H1 (cell line): ENCODE results near the gene PNPLA3. TPM values are rescaled to one million over a fixed set of nuclear protein-coding genes. Genes with fewer than 3 reads are reported as not detected.

Source experiments
- CTCF ChIA-PET: fragments of 300-600 bp; sonication (Branson Sonifier 250); formaldehyde crosslinking; loops from one replicate; lab custom pipeline; 2021; ENCODE audit not compliant: partially characterized antibody; lab: Charles Lee
- POLR2A ChIA-PET: fragments of 300-600 bp; sonication (Branson Sonifier 250); formaldehyde crosslinking; loops from one replicate; lab custom pipeline; 2021; ENCODE audit warnings: inconsistent platforms; ENCODE audit not compliant: partially characterized antibody; lab: Charles Lee
- DNase-seq, 2 experiments: peaks; one replicate each; pipeline versions ENCODE4 v3.0.0 to v3.0.0-alpha.2; 2010 to 2022; ENCODE audit warnings: low spot score in 2 of 2, low read depth in 1 of 2, mixed read lengths in 1 of 2
- FAIRE-seq: peaks from 2 replicates; lab custom pipeline; 2011; peaks lifted over from hg19 to GRCh38; lab: Jason Lieb, UNC
- H2AFZ ChIP-seq: 2 replicates; pipeline ENCODE4 v1.8.1; 2012; ENCODE audit warnings: low read length, inconsistent platforms
- H2AK5ac ChIP-seq: 2 replicates; pipeline ENCODE4 v1.6.1; 2013; ENCODE audit warnings: low read depth, low read length
- H2BK120ac ChIP-seq: replicated peaks from 2 replicates; pipeline ENCODE3; 2013; ENCODE audit warnings: low read depth, low read length, inconsistent platforms
- H2BK12ac ChIP-seq: 2 replicates; pipeline ENCODE4 v1.6.1; 2013; ENCODE audit warnings: low read depth, low read length
- H2BK15ac ChIP-seq: 2 replicates; pipeline ENCODE4 v1.6.1; 2013; ENCODE audit warnings: low read length
- H2BK20ac ChIP-seq: 2 replicates; pipeline ENCODE4 v1.6.1; 2013; ENCODE audit warnings: low read length
- H2BK5ac ChIP-seq: 2 replicates; pipeline ENCODE4 v1.6.1; 2013; ENCODE audit warnings: low read depth, low read length
- H3K14ac ChIP-seq: 2 replicates; pipeline ENCODE4 v1.6.1; 2013; ENCODE audit warnings: inconsistent platforms; ENCODE audit not compliant: insufficient read length
- H3K18ac ChIP-seq: 2 replicates; pipeline ENCODE4 v1.6.1; 2013; ENCODE audit warnings: low read length; ENCODE audit errors: extremely low read depth
- H3K23ac ChIP-seq: 2 replicates; pipeline ENCODE4 v1.6.1; 2013; ENCODE audit warnings: inconsistent platforms; ENCODE audit not compliant: insufficient read length
- H3K23me2 ChIP-seq: 2 replicates; pipeline ENCODE4 v1.6.1; 2013; ENCODE audit warnings: low read depth, low read length
- H3K27ac ChIP-seq: 2 replicates; pipeline ENCODE4 v1.6.1; 2011; ENCODE audit warnings: low read depth, low read length, inconsistent platforms
- H3K27me3 ChIP-seq, 4 experiments: replicated peaks in 1 of 4; 1 replicate in 1 of 4; 2 replicates in 3 of 4; pipeline versions ENCODE4 v1.6.1 to v1.8.1; 2011 to 2013; ENCODE audit warnings: low read length in 3 of 4, mild to moderate bottlenecking in 3 of 4, inconsistent platforms in 2 of 4, mixed read lengths in 2 of 4, moderate library complexity in 1 of 4; ENCODE audit not compliant: control insufficient read depth in 3 of 4, insufficient read depth in 3 of 4; ENCODE audit errors: extremely low read depth in 1 of 4
- H3K36me3 ChIP-seq, 4 experiments: 2 replicates each; pipeline versions ENCODE4 v1.6.1 to v1.8.1; 2011 to 2013; ENCODE audit warnings: mild to moderate bottlenecking in 4 of 4, low read length in 3 of 4, moderate library complexity in 2 of 4, control low read depth in 1 of 4, inconsistent platforms in 1 of 4; ENCODE audit not compliant: insufficient read depth in 4 of 4, control insufficient read depth in 2 of 4
- H3K4ac ChIP-seq: replicated peaks from 2 replicates; pipeline ENCODE3; 2013; ENCODE audit warnings: low read length, low read depth, mixed read lengths, inconsistent platforms; ENCODE audit not compliant: insufficient read length
- H3K4me1 ChIP-seq, 4 experiments: replicated peaks in 1 of 4; 1 replicate in 1 of 4; 2 replicates in 3 of 4; pipeline versions ENCODE4 v1.6.1 to v1.8.1; 2011 to 2013; ENCODE audit warnings: low read length in 3 of 4, inconsistent platforms in 2 of 4, mixed read lengths in 1 of 4; ENCODE audit not compliant: insufficient read depth in 4 of 4, control insufficient read depth in 3 of 4
- H3K4me2 ChIP-seq, 2 experiments: 2 replicates each; pipeline versions ENCODE4 v1.6.1 to v1.8.1; 2011 to 2013; ENCODE audit warnings: low read depth in 2 of 2, low read length in 2 of 2, control low read depth in 1 of 2, inconsistent platforms in 1 of 2, mild to moderate bottlenecking in 1 of 2; ENCODE audit not compliant: insufficient read depth in 1 of 2
- H3K4me3 ChIP-seq, 4 experiments: fragments of 200-600, 300-600 bp in 1 of 4; sonication (generic), shearing (Covaris generic), sonication (Bioruptor Twin) in 1 of 4; 2 replicates each; pipeline versions ENCODE4 v1.5.1 to v1.8.1; 2011 to 2016; ENCODE audit warnings: low read length in 4 of 4, low read depth in 3 of 4, control low read depth in 2 of 4, inconsistent platforms in 2 of 4, mild to moderate bottlenecking in 2 of 4, mixed read lengths in 1 of 4, moderate library complexity in 1 of 4; ENCODE audit not compliant: insufficient read depth in 2 of 4; ENCODE audit errors: extremely low read depth in 1 of 4
- H3K56ac ChIP-seq: replicated peaks from 2 replicates; pipeline ENCODE3; 2013; ENCODE audit warnings: low read depth, mild to moderate bottlenecking, mixed read lengths, low read length, inconsistent platforms; ENCODE audit not compliant: insufficient read length
- H3K79me1 ChIP-seq: 2 replicates; pipeline ENCODE4 v1.6.1; 2013; ENCODE audit warnings: low read depth, low read length, control low read depth
- H3K79me2 ChIP-seq, 2 experiments: 2 replicates each; pipeline versions ENCODE4 v1.6.1 to v1.8.1; 2012 to 2013; ENCODE audit warnings: low read length in 2 of 2, mild to moderate bottlenecking in 2 of 2, inconsistent platforms in 1 of 2; ENCODE audit not compliant: insufficient read depth in 2 of 2, control insufficient read depth in 1 of 2
- H3K9ac ChIP-seq, 4 experiments: replicated peaks in 1 of 4; 1 replicate in 1 of 4; 2 replicates in 3 of 4; pipeline versions ENCODE4 v1.6.1 to v1.8.1; 2011 to 2013; ENCODE audit warnings: low read depth in 3 of 4, low read length in 3 of 4, control low read depth in 2 of 4, mild to moderate bottlenecking in 2 of 4, moderate library complexity in 2 of 4, inconsistent platforms in 1 of 4; ENCODE audit errors: extremely low read depth in 1 of 4
- H3K9me3 ChIP-seq, 2 experiments: 2 replicates each; pipeline versions ENCODE4 v1.6.1 to v1.8.1; 2012 to 2013; ENCODE audit warnings: mild to moderate bottlenecking in 2 of 2, moderate library complexity in 2 of 2, control low read depth in 1 of 2, inconsistent platforms in 1 of 2, low read depth in 1 of 2, low read length in 1 of 2, mixed read lengths in 1 of 2; ENCODE audit not compliant: insufficient read depth in 2 of 2
- H4K20me1 ChIP-seq, 2 experiments: replicated peaks in 1 of 2; 2 replicates each; pipeline versions ENCODE3 to v1.8.1; 2011 to 2013; ENCODE audit warnings: inconsistent platforms in 2 of 2, low read length in 2 of 2, mild to moderate bottlenecking in 1 of 2; ENCODE audit not compliant: insufficient read depth in 2 of 2, control insufficient read depth in 1 of 2
- H4K5ac ChIP-seq: 2 replicates; pipeline ENCODE4 v1.6.1; 2013; ENCODE audit warnings: low read length, low read depth, mixed read lengths, inconsistent platforms; ENCODE audit not compliant: insufficient read length
- H4K8ac ChIP-seq: 2 replicates; pipeline ENCODE4 v1.8.0; 2013; ENCODE audit warnings: mild to moderate bottlenecking, moderate library complexity, low read length, inconsistent platforms; ENCODE audit not compliant: insufficient read depth; ENCODE audit errors: extremely low read depth
- H4K91ac ChIP-seq: replicated peaks from 2 replicates; pipeline ENCODE3; 2013; ENCODE audit warnings: low read length, mixed read lengths, inconsistent platforms; ENCODE audit not compliant: insufficient read length
- CTCF ChIP-seq, 3 experiments: IDR thresholded peaks; 1 replicate in 2 of 3; 2 replicates in 1 of 3; pipeline versions ENCODE4 v1.5.1 to v1.6.1; 2011; ENCODE audit warnings: low read length in 3 of 3, mild to moderate bottlenecking in 3 of 3, inconsistent platforms in 2 of 3, low read depth in 1 of 3, moderate library complexity in 1 of 3; ENCODE audit not compliant: insufficient read depth in 1 of 3; ENCODE audit errors: control extremely low read depth in 1 of 3
- EGR1 ChIP-seq: IDR thresholded peaks from 2 replicates; pipeline ENCODE4 v1.6.1; 2011; ENCODE audit warnings: low read depth, low read length, borderline replicate concordance
- WGBS, 2 experiments: shearing (Covaris generic) in 1 of 2; methylation state at CpG; one replicate each; pipeline versions ENCODE4 v1.1.6 to v1.1.7; 2013 to 2015; ENCODE audit warnings: low lambda C conversion rate in 2 of 2, mixed read lengths in 2 of 2, inconsistent platforms in 1 of 2, low coverage in 1 of 2, missing lambda C conversion rate in 1 of 2; ENCODE audit not compliant: insufficient replicate concordance in 2 of 2, insufficient coverage in 1 of 2, insufficient read length in 1 of 2; ENCODE audit errors: extremely low coverage in 1 of 2, missing lambda C conversion rate in 1 of 2; 5-methylcytosine and 5-hydroxymethylcytosine counted together
- polyA plus RNA-seq, 7 experiments: library from polyadenylated mRNA; depleted of rRNA in 3 of 7; stranded (reverse) in 5 of 7; unstranded in 2 of 7; fragments of >200 nt in 5 of 7; fragments of 200-250 nt in 2 of 7; gene quantifications; 1 replicate in 5 of 7; 2 replicates in 1 of 7; 4 replicates in 1 of 7; pipeline versions ENCODE4 v1.2.1 to v1.2.3, GENCODE V29; 2011 to 2013; ENCODE audit warnings: missing spikeins in 2 of 7, mixed read lengths in 2 of 7
- total RNA-seq: library from RNA; stranded (reverse); fragmentation: NEBNext Ultra II Directional; extraction: Animal tissue kit (Norgen Biotek cat#: 25700); gene quantifications from 2 replicates; pipeline ENCODE4 v1.2.1, GENCODE V29; 2021

Gene PNPLA3
- total and polyA plus RNA-seq, 2 of the 8 experiments (the other 6 are each of a cell fraction or from before 2014, with no cell fraction given), result 17.5 to 23.4 TPM

DNA sequence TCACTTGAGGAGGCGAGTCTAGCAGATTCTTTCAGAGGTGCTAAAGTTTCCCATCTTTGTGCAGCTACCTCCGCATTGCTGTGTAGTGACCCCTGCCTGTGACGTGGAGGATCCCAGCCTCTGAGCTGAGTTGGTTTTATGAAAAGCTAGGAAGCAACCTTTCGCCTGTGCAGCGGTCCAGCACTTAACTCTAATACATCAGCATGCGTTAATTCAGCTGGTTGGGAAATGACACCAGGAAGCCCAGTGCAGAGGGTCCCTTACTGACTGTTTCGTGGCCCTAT lies 22.7 kb downstream of the PNPLA3 start:
- CTCF ChIA-PET, result interaction anchor here (0.7 to 3.4 kb wide), 32 partner anchors 8 to 423 kb away, joined by 3 to 32 read pairs (median 4); partner anchors contain the start of genes PNPLA3 and SAMM50
- Histone ChIP-seq H2BK120ac (no peak overlapping the region), H2BK5ac (no peak overlapping the region), H3K4ac (no peak overlapping the region), H4K8ac (no peak overlapping the region), H2BK12ac (no peak overlapping the region), H3K79me1 (no peaks in the 10 kb centered on the region), H3K18ac (no peak overlapping the region), H2BK20ac (no peak overlapping the region), H4K20me1 (peaks cover 1 to 13% of the 10 kb centered on the region in 2 experiments), H3K36me3 (peaks cover 10 to 29% (median 20%) of the 10 kb centered on the region in 4 experiments; a peak in 6 of 8 replicates), H3K9me3 (no peaks in the 10 kb centered on the region), H3K79me2 (no peaks in the 10 kb centered on the region), H3K56ac (no peak overlapping the region), H3K23me2 (no peaks in the 10 kb centered on the region), H4K5ac (no peak overlapping the region), H2AFZ (no peak overlapping the region), H3K27me3 (no peaks in the 10 kb centered on the region), H3K4me2 (no peak overlapping the region), H3K14ac (no peak overlapping the region)
- FAIRE-seq (no peak), DNase-seq (no peak)
- WGBS, 2 experiments, result 89% methylated on average over 7 of the region's 7 CpGs; no CpG with 5 or more reads in 1 of the 2 experiments
- TF ChIP-seq CTCF (IDR thresholded peaks at IDR 0.05; ENCODE audit: control extremely low read depth in 1 of 3, insufficient read depth in 1 of 3, low read depth in 1 of 3, low read length in 3 of 3), result peak in 2 of 3 experiments; percentile 3 to 11; a peak in 1 of 4 replicates
- TF ChIP-seq EGR1, result no peak
- TF ChIP-seq, all 59 proteins: peak for 1
- no peak overlapping the region for H2BK15ac ChIP-seq
- no peak overlapping the region for H3K27ac ChIP-seq
- no peak overlapping the region for H3K23ac ChIP-seq
- H2AK5ac ChIP-seq, result no peak overlapping the region
- no peak overlapping the region for H4K91ac ChIP-seq
- POLR2A ChIA-PET, result interaction anchor here (0.6 to 1.4 kb wide), 6 partner anchors 9 to 656 kb away, joined by 3 to 5 read pairs (median 4); partner anchors contain the start of genes PNPLA3 and SAMM50
- no peak overlapping the region for H3K4me3 ChIP-seq
- H3K9ac ChIP-seq, result no peak overlapping the region
- no peaks in the 10 kb centered on the region for H3K4me1 ChIP-seq
